GM21576 (cell line): Measurements from ENCODE around the gene NDUFA7.
"Not testable (repeated sequence)": the region's sequence is repeated elsewhere in the genome, so short reads cannot be mapped to it uniquely, and the experiment has no call there.

ENCODE experiments used
- ATAC-seq: cut with Tn5 transposase; IDR thresholded peaks from one replicate; pipeline ENCODE4 v1.9.1; 2021; ENCODE audit warnings: mild to moderate bottlenecking, moderate library complexity; ENCODE audit not compliant: unreplicated experiment

NDUFA7 gene

GRCh38 chr19:8342316-8342683 lies 21.1 kb upstream of the NDUFA7 start:
- no peak for ATAC-seq

GRCh38 chr19:8341504-8341903 lies 20.3 kb upstream of the NDUFA7 start:
- ATAC-seq: not testable (repeated sequence)

GRCh38 chr19:8340341-8341096 lies 19.3 kb upstream of the NDUFA7 start:
- no peak for ATAC-seq

GRCh38 chr19:8338835-8339234 lies 17.7 kb upstream of the NDUFA7 start:
- no peak for ATAC-seq

GRCh38 chr19:8337728-8338127 lies 16.6 kb upstream of the NDUFA7 start:
- ATAC-seq: no peak

- no peak for ATAC-seq
Observed at GRCh38 chr19:8336660-8337059, 15.5 kb upstream of the NDUFA7 start.

GRCh38 chr19:8336072-8336569 lies 14.9 kb upstream of the NDUFA7 start:
- ATAC-seq: no peak

GRCh38 chr19:8335343-8336071 lies 14.3 kb upstream of the NDUFA7 start:
- ATAC-seq: no peak

- no peak for ATAC-seq
Observed at GRCh38 chr19:8334458-8335342, 13.5 kb upstream of the NDUFA7 start.

GRCh38 chr19:8333767-8334457 lies 12.7 kb upstream of the NDUFA7 start:
- ATAC-seq: no peak

GRCh38 chr19:8332976-8333766 lies 12.0 kb upstream of the NDUFA7 start:
- no peak for ATAC-seq

GRCh38 chr19:8331263-8331845 lies 10.2 kb upstream of the NDUFA7 start:
- ATAC-seq: no peak

GRCh38 chr19:8329996-8330395 lies 8.8 kb upstream of the NDUFA7 start:
- no peak for ATAC-seq

- no peak for ATAC-seq
Observed at GRCh38 chr19:8325454-8325853, 4.3 kb upstream of the NDUFA7 start.

GRCh38 chr19:8324186-8325050 lies 3.2 kb upstream of the NDUFA7 start:
- no peak for ATAC-seq

- ATAC-seq: no peak
Observed at GRCh38 chr19:8323781-8324185, 2.6 kb upstream of the NDUFA7 start.

- ATAC-seq: no peak
Observed at GRCh38 chr19:8322638-8322997, 1.4 kb upstream of the NDUFA7 start.

GRCh38 chr19:8321986-8322637 lies 937 bp upstream of the NDUFA7 start:
- no peak for ATAC-seq
